ENCODE measurements around the gene ERO1B. TPM values are rescaled to one million over a fixed set of nuclear protein-coding genes. Genes with fewer than 3 reads are reported as not detected.

The ERO1B gene
- total and polyA plus RNA-seq, 2 of the 13 experiments (the other 11 are each of a cell fraction or from before 2014, with no cell fraction given) = 1.6 to 2.1 TPM

DNA sequence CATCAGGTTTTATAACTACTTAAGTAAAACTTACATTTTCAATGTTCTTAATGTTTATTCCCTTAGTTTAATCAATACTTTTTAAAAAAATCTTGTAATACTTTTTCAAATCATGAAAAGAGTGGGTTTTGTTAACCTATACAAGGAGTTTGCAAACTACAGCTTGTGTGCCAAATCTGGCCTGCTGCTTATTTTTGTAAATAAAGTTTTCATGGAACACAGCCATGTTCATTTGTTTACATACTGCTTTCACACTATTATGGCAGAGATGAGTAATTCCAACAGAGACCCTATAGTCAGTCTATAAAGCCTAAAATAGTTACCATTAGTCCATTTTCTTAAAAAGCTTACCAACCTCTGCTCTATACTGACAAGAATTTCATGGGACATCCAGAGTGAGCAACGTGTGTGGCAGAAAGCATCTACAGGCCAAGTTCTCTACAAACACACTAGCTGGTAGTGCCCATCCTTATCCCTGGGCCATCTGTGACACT, 42.6 kb downstream of the ERO1B start:
- CTCF ChIA-PET (ENCODE audit: low intra/inter-chr PET ratio, low total read pairs) = no interaction called here
- Histone ChIP-seq H2AFZ (ENCODE audit: low read length) (no peak overlapping the region), H3K27me3 (ENCODE audit: control insufficient read depth in 1 of 2, insufficient read depth in 2 of 2, low read length in 2 of 2) (no peaks in the 10 kb centered on the region; a peak in 1 of 5 replicates), H3K79me2 (ENCODE audit: insufficient read depth, low read length) (no peaks in the 10 kb centered on the region), H4K20me1 (ENCODE audit: insufficient read depth, low read length) (no peaks in the 10 kb centered on the region), H3K4me2 (ENCODE audit: low read depth, low read length) (no peak overlapping the region), H3K36me3 (replicated peaks in 1 of 2; ENCODE audit: control insufficient read depth in 1 of 2, insufficient read depth in 2 of 2, low read length in 2 of 2) (no peaks in the 10 kb centered on the region), H3K4me3 (replicated peaks in 1 of 3; ENCODE audit: insufficient read depth in 1 of 3, low read depth in 2 of 3, low read length in 3 of 3) (no peak overlapping the region), H3K9me3 (ENCODE audit: low read length) (no peaks in the 10 kb centered on the region), H3K9ac (ENCODE audit: insufficient read depth, low read depth, low read length) (no peak overlapping the region), H3K4me1 (ENCODE audit: insufficient read depth, low read length) (no peaks in the 10 kb centered on the region), H3K27ac (ENCODE audit: extremely low read length, insufficient read depth, low read length) (no peak overlapping the region)
- intact Hi-C loops (cut with micrococcal nuclease; ENCODE audit: unreplicated experiment) = no loop called here
- FAIRE-seq = no peak
- POLR2A ChIA-PET = no interaction called here
- no peak for DNase-seq (ENCODE audit: low spot score)
- 65% methylated on average over 1 of the region's 1 CpG for WGBS (ENCODE audit: low lambda C conversion rate)
- no peak for ATAC-seq
- in situ Hi-C loops (cut with HindIII; ENCODE audit: extremely low pct_ligation_motif_present, low pct_unique_long_range_greater_than_20kb) = no loop called here
- no TSS peak for BruUV-seq (replicated peaks)
- TF ChIP-seq ZNF780A (CRISPR knock-in tag; IDR thresholded peaks at IDR 0.05) = no peak
- no peak for TF ChIP-seq CREM (IDR thresholded peaks at IDR 0.05)
- TF ChIP-seq CREM (CRISPR knock-in tag; IDR thresholded peaks at IDR 0.05) = no peak
- TF ChIP-seq, protein P1, sequence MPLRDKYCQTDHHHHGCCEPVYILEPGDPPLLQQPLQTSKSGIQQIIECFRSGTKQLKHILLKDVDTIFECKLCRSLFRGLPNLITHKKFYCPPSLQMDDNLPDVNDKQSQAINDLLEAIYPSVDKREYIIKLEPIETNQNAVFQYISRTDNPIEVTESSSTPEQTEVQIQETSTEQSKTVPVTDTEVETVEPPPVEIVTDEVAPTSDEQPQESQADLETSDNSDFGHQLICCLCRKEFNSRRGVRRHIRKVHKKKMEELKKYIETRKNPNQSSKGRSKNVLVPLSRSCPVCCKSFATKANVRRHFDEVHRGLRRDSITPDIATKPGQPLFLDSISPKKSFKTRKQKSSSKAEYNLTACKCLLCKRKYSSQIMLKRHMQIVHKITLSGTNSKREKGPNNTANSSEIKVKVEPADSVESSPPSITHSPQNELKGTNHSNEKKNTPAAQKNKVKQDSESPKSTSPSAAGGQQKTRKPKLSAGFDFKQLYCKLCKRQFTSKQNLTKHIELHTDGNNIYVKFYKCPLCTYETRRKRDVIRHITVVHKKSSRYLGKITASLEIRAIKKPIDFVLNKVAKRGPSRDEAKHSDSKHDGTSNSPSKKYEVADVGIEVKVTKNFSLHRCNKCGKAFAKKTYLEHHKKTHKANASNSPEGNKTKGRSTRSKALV (CRISPR knock-in tag; IDR thresholded peaks at IDR 0.05) = no peak
- TF ChIP-seq POLR2AphosphoS2 (IDR thresholded peaks at IDR 0.05; ENCODE audit: low read depth, low read length) = no peak
- TF ChIP-seq, protein P2, sequence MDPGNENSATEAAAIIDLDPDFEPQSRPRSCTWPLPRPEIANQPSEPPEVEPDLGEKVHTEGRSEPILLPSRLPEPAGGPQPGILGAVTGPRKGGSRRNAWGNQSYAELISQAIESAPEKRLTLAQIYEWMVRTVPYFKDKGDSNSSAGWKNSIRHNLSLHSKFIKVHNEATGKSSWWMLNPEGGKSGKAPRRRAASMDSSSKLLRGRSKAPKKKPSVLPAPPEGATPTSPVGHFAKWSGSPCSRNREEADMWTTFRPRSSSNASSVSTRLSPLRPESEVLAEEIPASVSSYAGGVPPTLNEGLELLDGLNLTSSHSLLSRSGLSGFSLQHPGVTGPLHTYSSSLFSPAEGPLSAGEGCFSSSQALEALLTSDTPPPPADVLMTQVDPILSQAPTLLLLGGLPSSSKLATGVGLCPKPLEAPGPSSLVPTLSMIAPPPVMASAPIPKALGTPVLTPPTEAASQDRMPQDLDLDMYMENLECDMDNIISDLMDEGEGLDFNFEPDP (CRISPR knock-in tag; conservative IDR thresholded peaks at IDR 0.05) = no peak
- TF ChIP-seq, protein P3, sequence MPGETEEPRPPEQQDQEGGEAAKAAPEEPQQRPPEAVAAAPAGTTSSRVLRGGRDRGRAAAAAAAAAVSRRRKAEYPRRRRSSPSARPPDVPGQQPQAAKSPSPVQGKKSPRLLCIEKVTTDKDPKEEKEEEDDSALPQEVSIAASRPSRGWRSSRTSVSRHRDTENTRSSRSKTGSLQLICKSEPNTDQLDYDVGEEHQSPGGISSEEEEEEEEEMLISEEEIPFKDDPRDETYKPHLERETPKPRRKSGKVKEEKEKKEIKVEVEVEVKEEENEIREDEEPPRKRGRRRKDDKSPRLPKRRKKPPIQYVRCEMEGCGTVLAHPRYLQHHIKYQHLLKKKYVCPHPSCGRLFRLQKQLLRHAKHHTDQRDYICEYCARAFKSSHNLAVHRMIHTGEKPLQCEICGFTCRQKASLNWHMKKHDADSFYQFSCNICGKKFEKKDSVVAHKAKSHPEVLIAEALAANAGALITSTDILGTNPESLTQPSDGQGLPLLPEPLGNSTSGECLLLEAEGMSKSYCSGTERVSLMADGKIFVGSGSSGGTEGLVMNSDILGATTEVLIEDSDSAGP (CRISPR knock-in tag; IDR thresholded peaks at IDR 0.05; ENCODE audit: borderline replicate concordance) = no peak
- no peak for TF ChIP-seq ZNF841 (CRISPR knock-in tag; IDR thresholded peaks at IDR 0.05; ENCODE audit: borderline replicate concordance)
- no peak for TF ChIP-seq KLF13 (CRISPR knock-in tag; IDR thresholded peaks at IDR 0.05)
- no peak for TF ChIP-seq PHF21A (CRISPR knock-in tag; IDR thresholded peaks at IDR 0.05)
- TF ChIP-seq ZNF292 (CRISPR knock-in tag; IDR thresholded peaks at IDR 0.05; ENCODE audit: borderline replicate concordance, low read depth) = no peak
- TF ChIP-seq TBX3 (IDR thresholded peaks at IDR 0.05; ENCODE audit: borderline replicate concordance) = no peak
- TF ChIP-seq RFX1 (IDR thresholded peaks at IDR 0.05) = no peak
- TF ChIP-seq ZNF484 (CRISPR knock-in tag; IDR thresholded peaks at IDR 0.05; ENCODE audit: borderline replicate concordance, low read depth) = no peak
- TF ChIP-seq XBP1 (CRISPR knock-in tag; IDR thresholded peaks at IDR 0.05) = no peak
- TF ChIP-seq FOXA3 (CRISPR knock-in tag; IDR thresholded peaks at IDR 0.05) = no peak
- TF ChIP-seq ISL2 (CRISPR knock-in tag; IDR thresholded peaks at IDR 0.05) = no peak
